B cell (primary cell): Measurements from ENCODE around the gene CYB561D1. TPM values are rescaled to one million over a fixed set of nuclear protein-coding genes. Genes with fewer than 3 reads are reported as not detected.

Experiments
- ATAC-seq: fragments of 200-7000 bp; cut with Tn5 transposase; one replicate; pipeline ENCODE4 v1.10.0; 2021; ENCODE audit warnings: low read depth, mild to moderate bottlenecking, moderate number of reproducible peaks, moderate library complexity
- CTCF ChIA-PET: fragments of 350-600 bp; sonication (Branson Sonifier 250); formaldehyde crosslinking; loops from one replicate; lab custom pipeline; 2021; ENCODE audit warnings: antibody characterized with exemption, inconsistent platforms; lab: Charles Lee
- POLR2A ChIA-PET: fragments of 350-600 bp; sonication (Branson Sonifier 250); formaldehyde crosslinking; loops from one replicate; lab custom pipeline; 2021; ENCODE audit warnings: antibody characterized with exemption; lab: Charles Lee
- DNase-seq: peaks from one replicate; pipeline ENCODE4 v3.0.0; 2013
- H2AFZ ChIP-seq: 2 replicates; pipeline ENCODE4 v1.6.1; 2012; ENCODE audit warnings: mild to moderate bottlenecking, low read depth, low read length; ENCODE audit not compliant: insufficient read depth, poor library complexity, severe bottlenecking
- H3K27ac ChIP-seq, 2 donors: 1 replicate in 1 of 2; 2 replicates in 1 of 2; pipeline ENCODE4 v1.5.1; 2012 to 2013; ENCODE audit warnings: low read length in 2 of 2, mild to moderate bottlenecking in 2 of 2, moderate library complexity in 1 of 2
- H3K27me3 ChIP-seq, 4 experiments: fragments of 200-600 bp in 1 of 4; sonication (generic) in 1 of 4; replicated peaks in 1 of 4; 1 replicate in 2 of 4; 2 replicates in 2 of 4; pipeline versions ENCODE4 v1.6.1 to v1.7.0; 2013 to 2016; ENCODE audit warnings: low read length in 3 of 4, mild to moderate bottlenecking in 2 of 4, mixed read lengths in 1 of 4, moderate library complexity in 1 of 4; ENCODE audit not compliant: insufficient read depth in 4 of 4, control insufficient read depth in 3 of 4; ENCODE audit errors: control extremely low read depth in 1 of 4
- H3K36me3 ChIP-seq, 2 experiments: replicated peaks in 1 of 2; 1 replicate in 1 of 2; 2 replicates in 1 of 2; pipeline versions ENCODE4 v1.6.1 to v1.7.1; 2013; ENCODE audit warnings: low read length in 1 of 2; ENCODE audit not compliant: insufficient read depth in 2 of 2, control insufficient read depth in 1 of 2; ENCODE audit errors: control extremely low read depth in 1 of 2, extremely low read depth in 1 of 2
- H3K4me1 ChIP-seq, 2 donors: fragments of 200-600 bp in 1 of 2; sonication (generic) in 1 of 2; 1 replicate in 1 of 2; 2 replicates in 1 of 2; pipeline versions ENCODE4 v1.5.1 to v1.6.1; 2013 to 2017; ENCODE audit warnings: low read length in 2 of 2; ENCODE audit not compliant: control insufficient read depth in 2 of 2, insufficient read depth in 2 of 2
- H3K4me2 ChIP-seq: replicated peaks from 2 replicates; pipeline ENCODE3; 2012; ENCODE audit warnings: mild to moderate bottlenecking, low read depth, low read length; ENCODE audit not compliant: poor library complexity, severe bottlenecking
- H3K4me3 ChIP-seq, 5 experiments: fragments of 200-600 bp in 1 of 5; sonication (generic) in 1 of 5; 1 replicate in 3 of 5; 2 replicates in 2 of 5; pipeline versions ENCODE4 v1.5.1 to v1.7.0; 2011 to 2016; ENCODE audit warnings: low read length in 4 of 5, mild to moderate bottlenecking in 4 of 5, low read depth in 2 of 5, control low read depth in 1 of 5, moderate library complexity in 1 of 5; ENCODE audit not compliant: insufficient read depth in 1 of 5; ENCODE audit errors: control extremely low read depth in 1 of 5, extremely low read depth in 1 of 5
- H3K79me2 ChIP-seq: fragments of 200-600 bp; sonication (generic); one replicate; pipeline ENCODE4 v1.6.0; 2016; ENCODE audit warnings: low read length; ENCODE audit not compliant: control insufficient read depth, insufficient read depth
- H3K9ac ChIP-seq: fragments of 200-600 bp; sonication (generic); 2 replicates; pipeline ENCODE4 v1.6.1; 2017; ENCODE audit warnings: mild to moderate bottlenecking, low read length, moderate library complexity
- H3K9me3 ChIP-seq, 3 donors: one replicate each; pipeline versions ENCODE4 v1.6.1 to v1.7.1; 2013; ENCODE audit warnings: low read length in 2 of 3; ENCODE audit not compliant: control insufficient read depth in 2 of 3, insufficient read depth in 1 of 3; ENCODE audit errors: control extremely low read depth in 1 of 3
- H4K20me1 ChIP-seq: 2 replicates; pipeline ENCODE4 v1.6.0; 2012; ENCODE audit warnings: mild to moderate bottlenecking, low read length; ENCODE audit not compliant: insufficient read depth, control insufficient read depth, poor library complexity, severe bottlenecking
- H3K27ac Mint-ChIP-seq: one replicate; pipeline ENCODE4 v1.8.0; 2021; ENCODE audit warnings: mixed read lengths
- H3K27me3 Mint-ChIP-seq: one replicate; pipeline ENCODE4 v1.8.0; 2021; ENCODE audit warnings: mixed read lengths
- H3K4me1 Mint-ChIP-seq: one replicate; pipeline ENCODE4 v1.8.0; 2021; ENCODE audit warnings: mixed read lengths
- H3K4me3 Mint-ChIP-seq: one replicate; pipeline ENCODE4 v1.8.0; 2021; ENCODE audit warnings: mixed read lengths
- H3K9me3 Mint-ChIP-seq: one replicate; pipeline ENCODE4 v1.8.0; 2022; ENCODE audit warnings: mixed read lengths; ENCODE audit not compliant: insufficient read depth
- EZH2 ChIP-seq: IDR thresholded peaks from 2 replicates; pipeline ENCODE4 v1.6.1; 2012; ENCODE audit warnings: borderline replicate concordance, low read depth, mild to moderate bottlenecking, moderate library complexity, low read length; ENCODE audit not compliant: insufficient read depth, poor library complexity, severe bottlenecking
- WGBS: methylation state at CpG from one replicate; pipeline ENCODE4 v1.1.5; 2013; ENCODE audit warnings: missing lambda C conversion rate; ENCODE audit not compliant: insufficient coverage; 5-methylcytosine and 5-hydroxymethylcytosine counted together
- intact Hi-C: fragments of 100-400 bp; cut with micrococcal nuclease; formaldehyde crosslinking; loops from one replicate; pipeline ENCODE4 v1.10.0; 2022
- polyA plus RNA-seq: library from polyadenylated mRNA; depleted of rRNA; stranded (reverse); fragments of >200 nt; gene quantifications from 2 replicates; pipeline ENCODE4 v1.2.3, GENCODE V29; 2012
- total RNA-seq, 2 donors: library from RNA; stranded (reverse); fragments of 120-200 nt in 1 of 2; gene quantifications; 1 replicate in 1 of 2; 2 replicates in 1 of 2; pipeline versions ENCODE4 v1.2.3 to v1.2.4, GENCODE V29; 2013 to 2022
- TF ChIP-seq, protein P1 (sequence below): fragments of 200-600 bp; IDR thresholded peaks from one replicate; pipeline ENCODE4 v1.8.0; 2022; ENCODE audit warnings: antibody characterized with exemption, mild to moderate bottlenecking

The CYB561D1 gene
- total and polyA plus RNA-seq, 2 donors (not counting 1 experiment from before 2014, with no cell fraction given), result 16.1 to 28.0 TPM

DNA sequence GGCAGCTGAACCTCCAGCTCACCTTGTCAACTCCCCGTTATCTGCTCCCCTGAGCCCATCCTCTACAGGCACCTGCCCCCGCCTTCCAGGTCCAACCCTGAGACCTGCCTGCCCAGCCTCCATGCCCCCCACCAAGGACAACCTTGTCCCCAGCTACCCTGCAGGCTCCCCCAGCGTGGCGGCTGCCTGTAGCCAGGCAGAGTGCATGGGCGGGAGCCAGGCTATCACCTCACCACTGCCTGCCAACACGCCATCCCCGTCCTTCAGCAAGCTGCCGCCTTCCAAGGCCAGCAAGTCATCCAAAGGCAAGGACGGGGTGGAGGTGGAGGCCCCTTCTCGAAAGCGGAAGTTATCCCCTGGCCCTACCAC is 3.0 kb upstream of the CYB561D1 start:
- CTCF ChIA-PET, result interaction anchor here (0.6 to 37.9 kb wide), 22 partner anchors 8 to 494 kb away, joined by 3 to 926 read pairs (median 6); partner anchors contain the start of genes AHCYL1, AMIGO1, GNAI3 and GPR61
- Histone ChIP-seq H3K9me3 (no peaks in the 10 kb centered on the region), H2AFZ (no peak overlapping the region), H3K79me2 (peaks cover 39% of the 10 kb centered on the region), H3K9ac (no peak overlapping the region), H3K27me3 (no peaks in the 10 kb centered on the region), H3K36me3 (peaks cover 0 to 31% of the 10 kb centered on the region in 2 experiments), H3K4me3 (no peak overlapping the region), H3K4me2 (no peak overlapping the region), H3K4me1 (peaks cover 16 to 31% of the 10 kb centered on the region in 2 donors), H3K27ac (no peak overlapping the region), H4K20me1 (peaks cover 17% of the 10 kb centered on the region)
- no peak for ATAC-seq
- no peak for DNase-seq
- no peak for TF ChIP-seq EZH2
- TF ChIP-seq, protein P1, sequence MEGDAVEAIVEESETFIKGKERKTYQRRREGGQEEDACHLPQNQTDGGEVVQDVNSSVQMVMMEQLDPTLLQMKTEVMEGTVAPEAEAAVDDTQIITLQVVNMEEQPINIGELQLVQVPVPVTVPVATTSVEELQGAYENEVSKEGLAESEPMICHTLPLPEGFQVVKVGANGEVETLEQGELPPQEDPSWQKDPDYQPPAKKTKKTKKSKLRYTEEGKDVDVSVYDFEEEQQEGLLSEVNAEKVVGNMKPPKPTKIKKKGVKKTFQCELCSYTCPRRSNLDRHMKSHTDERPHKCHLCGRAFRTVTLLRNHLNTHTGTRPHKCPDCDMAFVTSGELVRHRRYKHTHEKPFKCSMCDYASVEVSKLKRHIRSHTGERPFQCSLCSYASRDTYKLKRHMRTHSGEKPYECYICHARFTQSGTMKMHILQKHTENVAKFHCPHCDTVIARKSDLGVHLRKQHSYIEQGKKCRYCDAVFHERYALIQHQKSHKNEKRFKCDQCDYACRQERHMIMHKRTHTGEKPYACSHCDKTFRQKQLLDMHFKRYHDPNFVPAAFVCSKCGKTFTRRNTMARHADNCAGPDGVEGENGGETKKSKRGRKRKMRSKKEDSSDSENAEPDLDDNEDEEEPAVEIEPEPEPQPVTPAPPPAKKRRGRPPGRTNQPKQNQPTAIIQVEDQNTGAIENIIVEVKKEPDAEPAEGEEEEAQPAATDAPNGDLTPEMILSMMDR, result no peak
- intact Hi-C loops, result loop anchor here (1.0 to 5.0 kb wide), 3 partner anchors 41 to 496 kb away; no protein-coding TSS in a partner anchor
- 94% methylated on average over 8 of the region's 11 CpGs for WGBS
- peaks cover 25% of the 10 kb centered on the region for H3K4me1 Mint-ChIP-seq
- H3K27ac Mint-ChIP-seq, result peak overlapping the region; percentile 37
- POLR2A ChIA-PET, result interaction anchor here (1.1 kb wide), 1 partner anchor 42 kb away, joined by 19 read pairs; no protein-coding TSS in a partner anchor
- no peaks in the 10 kb centered on the region for H3K27me3 Mint-ChIP-seq
- no peaks in the 10 kb centered on the region for H3K9me3 Mint-ChIP-seq
- H3K4me3 Mint-ChIP-seq, result no peak overlapping the region

DNA sequence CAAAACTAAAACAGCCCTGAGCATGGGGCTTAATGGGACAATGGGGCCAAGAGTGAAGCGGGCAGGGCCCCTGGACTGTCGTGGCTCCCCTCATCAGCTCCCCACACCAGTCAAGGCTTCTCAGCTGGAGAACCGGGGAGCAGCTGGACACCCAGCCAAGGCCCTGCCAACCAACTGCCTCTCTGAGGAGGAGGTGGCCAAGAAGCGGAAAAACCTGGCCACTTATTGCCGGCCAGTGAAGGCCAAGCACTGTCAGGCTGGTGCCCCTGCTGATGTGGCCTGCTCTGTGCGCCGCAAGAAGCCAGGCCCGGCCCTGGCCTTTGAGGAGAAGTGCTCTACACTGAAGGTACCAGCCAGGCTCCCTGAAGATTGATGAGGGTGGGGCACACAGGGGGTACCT is 2.5 kb upstream of the CYB561D1 start:
- peaks cover 42% of the 10 kb centered on the region for H3K79me2 ChIP-seq
- Mint-ChIP-seq H3K4me1 (peaks cover 29% of the 10 kb centered on the region), H3K4me3 (no peak overlapping the region), H3K9me3 (no peaks in the 10 kb centered on the region), H3K27me3 (no peaks in the 10 kb centered on the region), H3K27ac (no peak overlapping the region)
- H3K4me1 ChIP-seq, result peaks cover 16 to 33% of the 10 kb centered on the region in 2 donors
- ChIA-PET CTCF (interaction anchor here (0.7 to 37.9 kb wide), 17 partner anchors 8 to 493 kb away, joined by 3 to 926 read pairs (median 6); partner anchors contain the start of genes AHCYL1, AMIGO1, GNAI3 and GPR61), POLR2A (interaction anchor here (1.1 kb wide), 1 partner anchor 41 kb away, joined by 19 read pairs; no protein-coding TSS in a partner anchor)
- H3K4me3 ChIP-seq, result no peak overlapping the region
- peaks cover 20% of the 10 kb centered on the region for H4K20me1 ChIP-seq
- 98% methylated on average over 8 of the region's 8 CpGs for WGBS
- peaks cover 0 to 35% of the 10 kb centered on the region in 2 experiments for H3K36me3 ChIP-seq
- no peak overlapping the region for H3K4me2 ChIP-seq
- no peak overlapping the region for H2AFZ ChIP-seq
- ATAC-seq (no peak), DNase-seq (no peak)
- no peak overlapping the region for H3K27ac ChIP-seq
- H3K9me3 ChIP-seq, result no peaks in the 10 kb centered on the region
- TF ChIP-seq, protein P1, result no peak
- no peak for TF ChIP-seq EZH2
- intact Hi-C loops, result loop anchor here (5.0 kb wide), 2 partner anchors 131 to 496 kb away; no protein-coding TSS in a partner anchor
- H3K27me3 ChIP-seq, result no peaks in the 10 kb centered on the region
- no peak overlapping the region for H3K9ac ChIP-seq
